ENCODE data around the gene P3H2.

DNA sequence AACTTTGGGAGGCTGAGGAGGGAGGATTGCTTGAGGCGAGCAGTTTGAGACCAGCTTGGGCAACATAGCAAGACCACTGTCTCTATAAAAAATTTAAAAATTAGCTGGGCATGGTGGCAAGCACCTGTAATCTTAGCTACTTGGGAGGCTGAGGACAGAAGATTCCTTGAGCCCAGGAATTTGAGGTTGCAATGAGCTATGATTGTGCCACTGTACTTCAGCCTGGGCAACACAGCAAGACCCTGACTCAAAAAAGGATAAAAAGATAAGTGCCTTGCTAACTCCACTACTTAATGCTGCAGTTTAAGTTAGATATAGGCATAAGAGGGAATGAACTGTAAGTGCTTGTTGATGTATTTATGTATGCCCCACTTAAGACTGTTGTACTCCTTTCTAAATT is 102.2 kb downstream of the P3H2 start:
- no peak for TF ChIP-seq CTCF (IDR thresholded peaks at IDR 0.05)
- no peak for TF ChIP-seq EP300 (IDR thresholded peaks at IDR 0.05)
